SIG-M5 (cell line): Measurements from ENCODE around the gene STX3.
"Not testable (repeated sequence)": the region's sequence is repeated elsewhere in the genome, so short reads cannot be mapped to it uniquely, and the experiment has no call there.

Experiments
- DNase-seq: peaks from one replicate; lab custom pipeline; 2025; lab: John Stamatoyannopoulos, UW

STX3 gene

DNA sequence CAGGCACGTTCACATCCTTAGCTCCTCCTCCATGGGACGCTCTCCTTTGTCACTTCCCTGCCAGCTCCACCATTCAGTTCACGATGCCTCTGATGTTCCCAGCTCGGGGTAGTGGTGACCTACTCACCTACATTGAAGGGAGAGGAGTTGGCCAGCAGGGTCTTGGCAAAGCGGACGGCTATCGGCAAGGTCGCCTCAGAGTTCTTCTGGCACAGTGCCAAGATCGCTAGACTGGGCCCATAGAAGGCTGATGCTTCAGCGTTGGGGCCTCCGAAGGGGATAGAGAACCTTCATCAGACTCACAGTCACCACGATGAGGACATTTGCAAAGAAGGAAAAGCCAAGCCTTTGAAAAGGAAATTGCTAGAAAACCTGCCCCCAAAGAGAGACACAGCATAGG lies 87.1 kb downstream of the STX3 start:
- no peak for DNase-seq

DNA sequence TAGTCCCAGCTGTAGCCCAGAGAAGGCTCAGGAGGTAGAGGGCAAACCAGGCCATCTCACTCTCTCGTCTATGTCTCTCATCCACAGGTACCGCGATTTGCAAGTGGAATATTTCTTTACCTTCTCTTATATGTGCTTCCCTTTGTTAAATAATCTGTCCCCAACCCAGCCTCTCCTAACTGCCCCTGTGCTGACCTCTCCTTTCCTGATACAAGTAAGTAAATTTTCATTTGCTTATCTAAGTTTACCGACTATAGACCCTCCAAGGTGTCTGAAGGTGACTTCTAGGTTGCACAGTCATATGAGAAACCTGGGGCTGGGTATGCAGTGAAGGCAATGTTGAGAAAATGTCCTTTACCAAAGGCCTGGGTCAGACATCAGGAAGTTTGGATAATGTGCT lies 90.2 kb downstream of the STX3 start, which contains the start of gene CBLIF:
CBLIF (minus strand) TSS at position 101 of the 400 bp plus-strand sequence; CDS start at position 55, 46 bp downstream.
- DNase-seq: no peak

DNA sequence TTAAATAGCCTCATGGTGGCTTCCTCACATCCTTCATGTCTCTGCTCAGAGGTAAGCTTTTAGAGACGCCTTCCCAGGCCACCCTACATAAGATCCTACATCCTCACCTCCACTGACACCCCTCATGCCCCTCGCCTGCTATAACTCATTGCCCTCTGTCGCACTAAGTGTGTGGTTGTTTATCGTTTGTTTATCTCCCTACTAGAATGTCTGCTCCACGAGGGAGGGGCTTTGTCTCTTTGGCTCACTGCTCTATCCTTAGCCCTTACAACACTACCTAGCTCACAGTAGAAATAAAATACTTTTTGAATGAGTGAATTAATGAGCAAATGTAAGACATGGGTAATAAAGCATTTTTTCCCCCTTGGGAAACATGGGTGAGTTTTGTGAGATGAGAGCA lies 91.4 kb downstream of the STX3 start:
- DNase-seq: no peak

DNA sequence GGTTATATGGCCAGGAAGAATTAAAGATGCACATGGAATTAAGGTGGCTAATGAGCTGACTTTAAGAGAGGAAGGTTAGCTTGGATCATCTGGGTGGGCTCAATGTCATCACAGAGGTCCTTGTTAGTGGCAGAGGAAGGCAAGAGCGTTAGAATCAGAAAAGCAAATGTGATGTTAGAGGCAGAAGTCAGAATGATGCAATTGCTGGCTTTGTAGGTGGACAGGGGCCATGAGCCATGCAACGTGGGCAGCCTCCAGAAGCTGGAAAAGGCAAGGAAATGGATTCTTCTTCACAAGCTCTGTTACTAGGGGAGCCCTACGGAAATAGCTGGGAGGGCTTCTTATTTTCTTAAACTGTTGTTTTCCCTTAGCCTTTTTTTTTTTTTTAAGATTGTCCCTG lies 92.5 kb downstream of the STX3 start:
- DNase-seq: no peak

DNA sequence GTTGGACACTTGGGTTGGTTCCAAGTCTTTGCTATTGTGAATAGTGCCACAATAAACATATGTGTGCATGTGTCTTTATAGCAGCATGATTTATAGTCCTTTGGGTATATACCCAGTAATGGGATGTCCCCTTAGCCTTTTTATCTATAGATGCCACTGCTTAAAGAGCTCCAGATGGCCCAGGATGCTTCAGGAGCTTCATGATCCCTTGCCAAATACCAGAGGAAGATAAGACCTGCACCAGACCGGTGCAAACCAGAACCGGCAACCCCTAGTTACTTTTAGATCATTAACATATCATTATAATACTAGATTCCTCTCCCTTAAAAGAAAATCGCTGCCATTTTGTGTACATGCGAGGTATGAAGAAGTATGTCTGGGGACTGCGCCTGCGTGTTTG lies 93.3 kb downstream of the STX3 start:
- DNase-seq: not testable (repeated sequence)

DNA sequence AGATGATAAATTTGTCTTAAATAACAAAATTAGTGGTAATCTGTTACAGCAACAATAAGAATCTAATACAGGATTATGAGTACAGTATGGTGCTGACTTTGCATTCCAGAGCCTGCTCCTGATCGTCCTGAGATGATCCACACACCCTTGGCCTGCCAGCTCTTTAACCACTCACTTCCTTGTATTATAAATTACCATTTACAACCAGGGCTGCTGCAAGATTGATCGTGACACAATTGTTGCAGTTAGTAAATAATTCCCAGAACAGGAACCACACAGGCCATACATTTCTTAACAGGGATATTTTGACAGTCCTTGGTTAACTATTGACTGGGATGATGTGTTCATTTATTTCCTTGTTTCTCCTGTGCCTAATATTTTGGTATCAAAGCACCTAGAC lies 94.0 kb downstream of the STX3 start:
- DNase-seq: no peak

DNA sequence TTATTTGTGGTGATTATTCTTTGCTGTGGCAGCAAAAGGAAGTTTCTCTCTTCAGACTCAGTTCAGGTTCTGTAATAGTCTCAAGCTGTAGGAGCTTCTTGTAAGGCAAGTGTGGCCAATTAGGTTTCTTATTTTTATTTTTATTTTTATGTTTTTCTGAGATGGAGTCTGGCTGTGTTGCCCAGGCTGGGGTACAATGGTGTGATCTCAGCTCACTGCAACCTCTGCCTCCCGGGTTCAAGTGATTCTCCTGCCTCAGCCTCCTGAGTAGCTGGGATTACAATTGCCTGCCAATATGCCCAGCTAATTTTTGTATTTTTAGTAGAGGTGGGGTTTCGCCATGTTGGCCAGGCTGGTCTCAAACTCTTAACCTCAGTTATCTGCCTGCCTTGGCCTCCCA lies 94.4 kb downstream of the STX3 start:
- DNase-seq: not testable (repeated sequence)

DNA sequence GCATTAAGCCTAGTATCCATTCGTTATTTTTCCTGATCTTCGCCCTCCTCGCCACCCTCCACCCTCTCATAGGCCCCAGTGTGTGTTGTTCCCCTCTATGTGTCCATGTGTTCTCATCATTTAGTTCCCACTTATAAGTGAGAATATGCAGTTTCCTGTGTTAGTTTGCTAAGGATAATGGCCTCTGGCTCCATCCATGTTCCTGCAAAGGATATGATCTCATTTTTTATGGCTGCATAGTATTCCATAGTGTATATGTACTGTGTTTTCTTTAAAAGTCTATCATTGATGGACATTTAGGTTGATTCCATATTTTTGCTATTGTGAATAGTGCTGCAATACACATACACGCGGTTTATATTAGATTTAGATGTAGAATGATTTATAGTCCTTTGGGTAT lies 96.2 kb downstream of the STX3 start:
- not testable (repeated sequence) for DNase-seq

DNA sequence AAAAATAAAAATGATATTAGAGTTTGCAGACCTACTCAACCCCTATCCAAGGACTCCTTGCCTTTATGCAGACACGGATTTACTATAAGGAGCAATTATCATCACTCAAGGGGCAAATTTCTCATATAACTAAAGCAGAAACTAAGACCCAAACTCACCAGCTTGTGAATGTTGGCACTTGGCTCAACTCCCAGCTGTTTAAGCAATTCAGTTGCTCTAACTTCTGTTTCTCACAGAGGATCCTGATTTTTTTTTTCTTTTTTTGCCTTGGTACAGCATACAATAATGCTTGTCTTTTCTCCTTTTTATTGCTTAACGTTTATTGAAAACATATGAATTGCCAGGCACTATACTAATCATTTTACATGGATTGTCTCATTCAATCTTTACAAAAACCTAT lies 99.7 kb downstream of the STX3 start:
- DNase-seq: no peak
